Measurements from ENCODE around the gene ZNF598.

Gene ZNF598

DNA sequence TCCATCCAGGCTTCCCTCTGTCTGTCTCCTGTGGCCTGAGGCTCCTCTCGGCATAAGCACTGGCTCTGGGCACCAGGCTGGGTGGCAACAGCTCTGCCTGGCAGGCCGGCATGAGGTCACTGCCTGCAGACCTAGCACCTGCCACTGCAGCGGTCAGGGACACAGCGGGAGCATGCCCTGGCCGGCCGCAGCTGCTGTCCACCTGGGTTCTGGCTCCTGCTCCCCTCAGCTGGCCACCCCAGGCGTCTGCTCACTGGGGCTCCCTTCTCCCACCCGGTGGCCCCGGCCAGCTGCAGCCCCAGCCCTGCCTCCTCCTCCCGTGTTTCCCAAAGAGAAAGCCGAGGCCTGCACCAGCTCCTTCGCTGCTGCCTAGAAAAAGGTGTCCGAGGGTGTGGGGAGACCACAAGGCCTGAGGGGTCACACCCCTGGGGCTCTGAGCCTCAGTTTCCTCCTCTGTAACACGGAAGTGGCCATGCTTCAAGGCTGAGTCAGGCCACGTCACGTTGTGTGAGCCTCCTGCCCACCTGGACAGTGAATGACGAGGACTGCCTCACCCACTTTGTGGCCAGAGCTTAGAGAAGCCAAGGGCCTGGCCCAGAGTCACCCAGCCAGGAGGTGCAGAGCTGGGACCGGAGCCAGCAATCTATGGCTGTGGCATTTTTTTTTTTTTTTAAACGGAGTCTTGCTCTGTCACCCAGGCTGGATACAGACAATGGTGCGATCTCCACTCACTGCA is 31.3 kb upstream of the ZNF598 start:
- TF ChIP-seq, protein P1, sequence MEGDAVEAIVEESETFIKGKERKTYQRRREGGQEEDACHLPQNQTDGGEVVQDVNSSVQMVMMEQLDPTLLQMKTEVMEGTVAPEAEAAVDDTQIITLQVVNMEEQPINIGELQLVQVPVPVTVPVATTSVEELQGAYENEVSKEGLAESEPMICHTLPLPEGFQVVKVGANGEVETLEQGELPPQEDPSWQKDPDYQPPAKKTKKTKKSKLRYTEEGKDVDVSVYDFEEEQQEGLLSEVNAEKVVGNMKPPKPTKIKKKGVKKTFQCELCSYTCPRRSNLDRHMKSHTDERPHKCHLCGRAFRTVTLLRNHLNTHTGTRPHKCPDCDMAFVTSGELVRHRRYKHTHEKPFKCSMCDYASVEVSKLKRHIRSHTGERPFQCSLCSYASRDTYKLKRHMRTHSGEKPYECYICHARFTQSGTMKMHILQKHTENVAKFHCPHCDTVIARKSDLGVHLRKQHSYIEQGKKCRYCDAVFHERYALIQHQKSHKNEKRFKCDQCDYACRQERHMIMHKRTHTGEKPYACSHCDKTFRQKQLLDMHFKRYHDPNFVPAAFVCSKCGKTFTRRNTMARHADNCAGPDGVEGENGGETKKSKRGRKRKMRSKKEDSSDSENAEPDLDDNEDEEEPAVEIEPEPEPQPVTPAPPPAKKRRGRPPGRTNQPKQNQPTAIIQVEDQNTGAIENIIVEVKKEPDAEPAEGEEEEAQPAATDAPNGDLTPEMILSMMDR (IDR thresholded peaks at IDR 0.05; ENCODE audit: low read depth, low read length), result no peak
- no peak overlapping the region for H3K4me3 ChIP-seq (replicated peaks in 1 of 2; ENCODE audit: low read depth in 2 of 2, low read length in 2 of 2)
- DNase-seq (ENCODE audit: low read depth in 2 of 2), result peak in 1 of 2 donors; percentile 62

DNA sequence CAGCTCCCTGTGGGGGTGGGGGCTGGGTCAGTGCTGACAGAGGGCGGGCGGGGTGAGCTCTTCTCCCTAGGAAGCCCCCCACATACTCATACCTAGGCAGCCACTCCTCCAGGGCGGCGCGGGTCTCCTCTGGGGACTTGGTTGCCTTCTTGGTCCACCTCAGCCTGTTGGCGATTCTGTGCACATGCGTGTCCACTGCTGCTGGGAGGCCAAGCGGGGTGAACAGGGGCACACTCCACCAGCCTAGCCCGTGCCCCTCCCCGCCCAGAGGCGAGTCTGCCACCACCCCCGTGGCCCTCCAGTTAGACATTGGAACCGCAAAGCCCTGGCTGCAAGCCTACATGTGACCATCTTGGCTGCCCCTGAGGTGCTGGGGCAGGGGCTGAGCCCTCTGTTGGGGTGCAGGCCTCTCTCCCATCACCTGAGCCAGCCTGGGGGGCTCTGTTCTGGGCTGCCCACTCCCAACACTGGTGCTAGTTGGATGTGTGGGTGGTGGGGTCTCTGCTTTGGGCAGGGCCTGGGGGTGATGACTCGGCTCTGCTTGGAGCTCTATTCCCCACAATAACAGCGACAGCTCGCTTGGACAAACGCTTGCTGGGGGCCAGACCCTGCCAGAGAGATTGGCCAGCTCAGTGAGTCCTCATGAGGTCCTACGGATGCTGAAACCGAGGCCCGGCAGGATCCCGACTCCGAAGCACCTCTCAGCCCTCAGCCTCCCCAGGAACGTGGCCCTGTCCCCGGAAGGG is 30.6 kb upstream of the ZNF598 start:
- no peak for DNase-seq (ENCODE audit: low read depth in 2 of 2)
- TF ChIP-seq, protein P1 (IDR thresholded peaks at IDR 0.05; ENCODE audit: low read depth, low read length), result no peak
- no peak overlapping the region for H3K4me3 ChIP-seq (replicated peaks in 1 of 2; ENCODE audit: low read depth in 2 of 2, low read length in 2 of 2)

DNA sequence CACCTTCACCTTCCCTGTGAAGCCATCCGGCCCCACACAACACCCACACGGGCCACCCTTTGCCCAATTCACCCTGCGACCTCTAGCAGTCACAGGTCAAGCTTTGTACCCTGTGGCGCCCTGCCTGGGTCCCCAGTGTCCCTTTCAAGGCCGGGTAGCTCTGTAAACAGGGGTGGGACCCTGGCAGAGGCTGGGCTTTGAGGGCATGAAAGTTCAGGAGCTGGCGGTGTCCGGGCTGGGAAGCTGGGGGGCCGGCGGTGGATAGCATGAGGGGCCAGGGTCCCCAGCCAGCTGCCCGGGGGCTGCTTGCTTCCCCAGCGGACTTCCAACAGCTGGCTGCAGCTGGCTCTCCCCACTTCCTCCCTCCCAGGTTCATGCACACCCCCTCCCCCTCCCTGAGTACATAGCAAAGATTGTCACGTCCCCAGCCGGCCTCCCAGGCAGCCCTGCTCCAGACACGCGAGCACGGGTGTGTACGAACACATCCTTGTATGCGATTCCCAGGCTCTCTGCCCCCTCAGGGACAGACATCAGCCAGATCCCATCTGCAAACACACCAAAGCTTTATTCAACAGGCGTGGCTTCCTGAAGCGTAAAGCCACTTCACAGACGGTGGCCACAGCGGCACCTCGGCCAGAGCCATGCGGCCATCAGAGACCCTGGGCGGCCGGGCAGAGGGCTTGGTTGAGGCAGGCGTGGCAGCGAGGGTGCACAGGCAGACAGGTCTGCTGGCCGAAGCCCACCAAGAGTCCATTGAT is 29.8 kb upstream of the ZNF598 start:
- TF ChIP-seq, protein P1 (IDR thresholded peaks at IDR 0.05; ENCODE audit: low read depth, low read length), result no peak
- peak; percentile 85 to 89 for DNase-seq (ENCODE audit: low read depth in 2 of 2)
- no peak overlapping the region for H3K4me3 ChIP-seq (replicated peaks in 1 of 2; ENCODE audit: low read depth in 2 of 2, low read length in 2 of 2)

DNA sequence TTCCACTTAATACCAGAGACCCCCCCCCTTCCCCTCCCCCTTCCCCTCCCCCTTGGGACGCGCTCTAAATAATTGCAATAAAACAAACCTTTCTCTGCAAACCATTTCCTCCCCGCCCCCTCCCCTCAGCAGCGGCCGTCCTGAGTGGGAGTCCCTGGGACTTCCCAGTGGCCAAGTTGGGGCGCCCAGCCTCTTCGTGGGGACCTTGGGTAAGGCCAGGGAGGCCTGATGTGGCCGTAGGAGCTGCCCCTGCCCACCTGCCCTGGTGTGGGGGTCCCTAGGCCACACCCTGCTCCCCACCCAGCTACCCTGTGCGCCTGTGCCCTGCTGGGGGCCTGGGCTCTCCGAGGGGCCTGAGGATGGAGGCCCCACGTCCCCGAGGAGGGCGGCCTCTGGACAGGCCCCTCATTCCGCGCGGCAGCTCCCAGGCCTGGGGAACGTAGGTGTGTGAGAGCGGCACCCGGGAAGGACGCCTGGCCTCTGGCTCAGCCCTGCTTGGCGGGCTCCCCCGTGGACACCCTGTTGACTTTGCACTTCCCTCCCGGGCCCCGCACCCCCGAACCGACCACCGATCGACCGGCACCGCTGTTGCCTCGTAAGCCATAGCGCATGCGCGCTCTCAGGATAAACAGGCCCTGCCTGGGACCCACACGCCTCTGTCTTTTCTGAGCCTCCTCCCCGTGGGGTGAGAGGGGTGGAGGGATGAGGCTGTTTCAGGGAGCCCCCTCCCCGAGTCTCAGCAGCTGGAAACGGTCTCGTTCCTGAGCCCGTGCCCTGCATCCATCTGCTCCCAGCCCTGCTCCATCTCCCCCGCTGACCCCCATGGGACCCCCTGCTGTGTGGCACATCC is 29.0 kb upstream of the ZNF598 start:
- TF ChIP-seq, protein P1 (IDR thresholded peaks at IDR 0.05; ENCODE audit: low read depth, low read length), result no peak
- no peak overlapping the region for H3K4me3 ChIP-seq (replicated peaks in 1 of 2; ENCODE audit: low read depth in 2 of 2, low read length in 2 of 2)
- DNase-seq (ENCODE audit: low read depth in 2 of 2), result no peak

DNA sequence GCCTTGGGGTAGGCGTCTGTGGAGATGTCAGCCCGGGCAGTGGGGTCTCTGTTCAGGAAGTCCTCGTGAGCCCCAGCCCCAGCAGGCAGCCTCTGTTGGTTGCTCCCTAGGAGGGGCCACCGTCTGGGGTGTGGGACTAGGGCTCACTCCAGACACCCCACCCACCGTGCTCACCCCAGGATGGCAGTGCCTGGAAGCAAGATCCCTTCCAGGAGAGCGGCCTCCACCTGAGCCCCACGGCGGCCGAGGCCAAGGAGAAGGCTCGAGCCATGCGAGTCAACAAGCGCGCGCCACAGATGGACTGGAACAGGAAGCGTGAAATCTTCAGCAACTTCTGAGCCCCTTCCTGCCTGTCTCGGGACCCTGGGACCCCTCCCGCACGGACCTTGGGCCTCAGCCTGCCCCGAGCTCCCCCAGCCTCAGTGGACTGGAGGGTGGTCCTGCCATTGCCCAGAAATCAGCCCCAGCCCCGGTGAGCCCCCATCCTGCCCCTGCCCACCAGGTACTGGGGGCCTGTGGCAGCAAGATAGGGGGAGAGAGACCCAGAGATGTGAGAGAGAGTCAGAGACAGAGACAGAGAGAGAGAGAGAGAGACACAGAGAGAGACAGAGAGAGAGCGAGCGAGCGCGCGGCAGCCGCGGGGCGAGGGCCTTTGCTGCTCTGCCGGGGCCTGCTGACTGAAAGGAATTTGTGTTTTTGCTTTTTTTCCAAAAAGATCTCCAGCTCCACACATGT is 28.2 kb upstream of the ZNF598 start:
- TF ChIP-seq, protein P1 (IDR thresholded peaks at IDR 0.05; ENCODE audit: low read depth, low read length), result no peak
- no peak for DNase-seq (ENCODE audit: low read depth in 2 of 2)
- H3K4me3 ChIP-seq (replicated peaks in 1 of 2; ENCODE audit: low read depth in 2 of 2, low read length in 2 of 2), result no peak overlapping the region
